ENCODE results near the gene PTGES3. TPM values are rescaled to one million over a fixed set of nuclear protein-coding genes. Genes with fewer than 3 reads are reported as not detected.
"Not testable (repeated sequence)": the region's sequence is repeated elsewhere in the genome, so short reads cannot be mapped to it uniquely, and the experiment has no call there.

PTGES3 gene, protein sequence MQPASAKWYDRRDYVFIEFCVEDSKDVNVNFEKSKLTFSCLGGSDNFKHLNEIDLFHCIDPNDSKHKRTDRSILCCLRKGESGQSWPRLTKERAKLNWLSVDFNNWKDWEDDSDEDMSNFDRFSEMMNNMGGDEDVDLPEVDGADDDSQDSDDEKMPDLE
- total RNA-seq, result 62.5 and 96.7 TPM in 2 replicates

DNA sequence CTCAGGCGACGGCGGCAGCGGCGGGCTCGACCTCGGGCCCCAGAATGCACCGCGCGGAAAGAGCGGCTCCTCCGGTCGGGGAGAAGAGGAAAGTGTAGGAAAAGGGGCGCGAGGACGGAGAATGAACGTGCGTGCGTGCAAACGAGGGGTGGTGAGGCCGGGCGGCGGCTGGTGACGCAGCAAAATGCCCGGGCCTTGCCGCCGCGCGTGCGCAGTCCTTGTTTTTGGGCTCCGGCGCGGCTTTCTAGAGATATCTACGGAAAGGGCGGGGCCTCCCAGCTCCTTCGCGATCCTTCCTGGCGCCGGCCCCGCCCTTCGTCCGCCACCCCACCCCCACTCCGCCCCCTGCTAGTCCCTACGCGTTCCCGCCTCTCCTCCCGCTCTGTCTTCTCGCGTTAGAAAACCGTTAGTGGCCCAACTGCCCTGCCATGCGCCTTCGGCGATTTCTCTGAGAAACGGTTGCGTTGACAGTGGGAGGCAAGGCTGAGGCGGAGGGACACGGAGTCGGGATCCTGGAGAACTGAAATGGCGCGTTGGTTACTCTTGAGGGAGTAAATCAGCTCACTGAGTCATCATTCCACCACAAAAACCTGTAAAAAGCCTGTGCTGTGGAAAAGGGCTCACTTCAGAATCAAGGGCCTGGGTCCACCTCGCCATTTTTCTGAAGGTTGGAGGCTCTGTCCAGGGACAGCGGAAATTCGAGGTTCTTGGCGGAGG, at the start of gene PTGES3:
TSS of gene PTGES3 (minus strand) at position 156 of the 717 bp plus-strand sequence. CDS start 285 bp downstream, outside the sequence.
- TF ChIP-seq, protein P1, sequence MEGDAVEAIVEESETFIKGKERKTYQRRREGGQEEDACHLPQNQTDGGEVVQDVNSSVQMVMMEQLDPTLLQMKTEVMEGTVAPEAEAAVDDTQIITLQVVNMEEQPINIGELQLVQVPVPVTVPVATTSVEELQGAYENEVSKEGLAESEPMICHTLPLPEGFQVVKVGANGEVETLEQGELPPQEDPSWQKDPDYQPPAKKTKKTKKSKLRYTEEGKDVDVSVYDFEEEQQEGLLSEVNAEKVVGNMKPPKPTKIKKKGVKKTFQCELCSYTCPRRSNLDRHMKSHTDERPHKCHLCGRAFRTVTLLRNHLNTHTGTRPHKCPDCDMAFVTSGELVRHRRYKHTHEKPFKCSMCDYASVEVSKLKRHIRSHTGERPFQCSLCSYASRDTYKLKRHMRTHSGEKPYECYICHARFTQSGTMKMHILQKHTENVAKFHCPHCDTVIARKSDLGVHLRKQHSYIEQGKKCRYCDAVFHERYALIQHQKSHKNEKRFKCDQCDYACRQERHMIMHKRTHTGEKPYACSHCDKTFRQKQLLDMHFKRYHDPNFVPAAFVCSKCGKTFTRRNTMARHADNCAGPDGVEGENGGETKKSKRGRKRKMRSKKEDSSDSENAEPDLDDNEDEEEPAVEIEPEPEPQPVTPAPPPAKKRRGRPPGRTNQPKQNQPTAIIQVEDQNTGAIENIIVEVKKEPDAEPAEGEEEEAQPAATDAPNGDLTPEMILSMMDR (IDR thresholded peaks at IDR 0.05; ENCODE audit: insufficient read depth, low read depth, low read length), result no peak
- peak; percentile 99 for DNase-seq (ENCODE audit: low read depth)
- peak within 1 kb of the TSS; percentile 98 for H3K4me3 ChIP-seq (ENCODE audit: low read depth, low read length)

DNA sequence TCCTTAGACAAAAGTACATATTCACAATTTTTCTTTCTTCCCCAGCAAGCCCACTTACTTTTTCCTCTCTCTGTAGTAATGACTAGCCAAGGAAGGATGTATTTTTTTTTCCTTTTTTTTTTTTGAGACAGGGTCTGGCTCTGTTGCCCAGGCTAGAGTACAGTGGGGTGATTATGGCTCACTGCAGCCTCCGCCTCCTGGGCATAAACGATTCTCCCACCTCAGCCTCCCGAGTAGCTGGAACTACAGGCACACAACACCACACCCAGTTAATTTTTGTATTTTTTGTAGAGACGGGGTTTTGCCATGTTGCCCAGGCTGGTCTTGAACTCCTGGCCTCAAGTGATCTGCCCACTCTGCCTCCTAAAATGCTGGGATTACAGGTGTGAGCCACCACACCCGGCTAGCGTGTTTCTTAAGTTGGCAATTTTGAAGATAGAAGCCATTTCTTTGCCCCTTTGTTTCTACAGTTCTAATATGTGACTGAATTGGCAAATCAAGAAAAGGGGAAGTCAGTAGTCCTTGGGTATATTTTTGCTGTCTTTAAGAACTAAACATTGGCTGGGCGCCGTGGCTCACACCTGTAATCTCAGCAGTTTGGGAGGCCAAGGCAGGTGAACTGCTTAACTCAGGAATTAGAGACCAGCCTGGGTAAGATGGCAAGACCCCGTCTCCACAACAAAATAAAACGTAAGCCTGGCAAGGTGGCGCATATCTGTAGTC, 40.2 kb upstream of the PTGES3 start:
- TF ChIP-seq, protein P1 (IDR thresholded peaks at IDR 0.05; ENCODE audit: insufficient read depth, low read depth, low read length), result no peak

DNA sequence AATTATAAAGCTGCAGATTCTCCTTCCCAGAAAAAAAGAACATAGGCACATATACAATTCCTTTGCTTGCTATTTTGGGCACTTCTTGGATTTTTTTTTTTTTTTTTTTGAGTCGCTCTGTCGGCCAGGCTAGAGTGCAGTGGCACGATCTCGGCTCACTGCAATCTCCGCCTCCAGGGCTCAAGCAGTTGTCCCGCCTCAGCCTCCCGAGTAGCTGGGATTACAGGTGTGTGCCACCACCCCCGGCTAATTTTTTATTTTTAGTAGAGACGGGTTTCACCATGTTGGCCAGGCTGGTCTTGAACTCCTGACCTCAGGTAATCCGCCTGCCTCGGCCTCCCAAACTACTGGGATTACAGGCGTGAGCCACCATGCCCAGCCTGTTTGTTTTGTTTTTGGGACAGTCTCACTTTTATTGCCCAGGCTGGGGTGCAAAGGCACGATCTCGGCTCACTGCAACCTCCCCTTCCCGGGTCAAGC, 38.2 kb upstream of the PTGES3 start:
- not testable (repeated sequence) for DNase-seq (ENCODE audit: low read depth)
- peak overlapping the region; percentile 100 for H3K4me3 ChIP-seq (ENCODE audit: low read depth, low read length)

More for the DNA sequence above, 40.2 kb upstream of the PTGES3 start:
- no peak overlapping the region for H3K4me3 ChIP-seq (ENCODE audit: low read depth, low read length)
- no peak for DNase-seq (ENCODE audit: low read depth)

DNA sequence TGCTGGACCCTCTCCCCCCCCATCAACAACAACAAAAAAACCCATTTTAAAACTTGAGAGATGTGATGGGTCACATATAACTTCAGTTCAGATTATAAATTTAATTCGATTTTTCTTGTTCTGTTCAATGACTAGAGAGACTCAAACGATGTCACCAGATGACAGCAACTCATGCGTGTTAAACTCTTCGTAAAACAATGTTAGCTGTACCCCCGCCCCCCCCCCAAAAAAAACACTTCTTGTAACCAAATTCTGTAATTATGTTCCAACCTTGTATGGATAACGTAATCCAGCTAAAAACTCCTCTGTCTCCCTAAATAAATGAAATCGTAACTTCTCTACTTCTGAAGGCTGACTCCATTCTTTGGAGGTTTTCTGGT, 37.6 kb upstream of the PTGES3 start:
- peak overlapping the region; percentile 100 for H3K4me3 ChIP-seq (ENCODE audit: low read depth, low read length)
- DNase-seq (ENCODE audit: low read depth), result no peak
- TF ChIP-seq, protein P1 (IDR thresholded peaks at IDR 0.05; ENCODE audit: insufficient read depth, low read depth, low read length), result no peak

DNA sequence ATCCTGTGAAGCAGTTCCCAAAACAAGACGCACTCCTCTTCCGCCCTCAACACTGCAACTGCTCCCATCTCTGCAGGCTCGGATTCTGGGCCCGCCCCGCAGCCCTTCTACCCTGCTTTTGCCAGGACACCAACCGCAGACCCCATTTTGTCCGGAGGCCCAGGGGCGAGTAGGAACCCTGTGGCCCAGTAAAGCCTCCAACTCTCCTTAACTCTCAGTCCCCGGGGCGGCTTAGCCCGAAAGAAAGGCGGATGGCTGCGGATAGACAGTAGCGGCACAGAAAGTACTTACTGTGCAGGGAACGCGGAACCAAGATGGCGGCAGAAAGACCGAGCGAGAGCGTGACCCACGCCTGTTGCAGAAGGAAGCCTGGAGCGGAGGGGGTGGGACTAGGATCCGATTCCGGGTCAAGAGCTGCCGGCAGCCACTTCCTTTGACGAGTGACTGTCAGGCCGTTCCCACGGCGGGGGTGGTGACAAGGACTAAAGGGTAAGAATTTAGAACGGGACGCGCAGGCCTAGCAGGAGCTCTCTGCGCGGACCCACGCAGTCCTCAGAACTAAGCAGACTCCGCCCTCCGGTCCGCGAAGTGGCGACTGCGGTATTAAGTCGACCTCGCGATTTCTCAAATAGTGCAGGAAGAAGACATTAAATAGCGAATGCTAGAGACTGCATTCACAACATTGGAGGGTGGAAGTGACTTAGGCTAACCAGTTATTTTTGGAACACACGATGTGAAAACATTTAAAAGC, 37.1 kb upstream of the PTGES3 start, which contains the start of gene NACA:
TSS of gene NACA (minus strand) at position 328 of the 751 bp plus-strand sequence. CDS start 778 bp downstream, outside the sequence.
- peak within 1 kb of the TSS; percentile 100 for H3K4me3 ChIP-seq (ENCODE audit: low read depth, low read length)
- TF ChIP-seq, protein P1 (IDR thresholded peaks at IDR 0.05; ENCODE audit: insufficient read depth, low read depth, low read length), result no peak
- peak; percentile 99 for DNase-seq (ENCODE audit: low read depth)

DNA sequence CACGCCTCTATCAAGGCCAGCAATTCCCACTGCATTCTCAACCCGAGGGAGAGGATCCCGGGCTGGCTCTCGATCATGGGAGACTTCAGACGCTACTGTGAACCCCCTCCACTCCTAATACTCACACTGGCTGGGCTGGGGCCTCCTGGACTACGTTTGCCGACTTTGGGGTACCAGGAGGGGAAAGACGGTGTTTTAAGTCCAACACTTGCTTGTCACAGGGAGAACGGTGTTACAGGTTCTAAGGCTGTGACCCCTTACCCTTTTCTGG, 36.6 kb upstream of the PTGES3 start:
- TF ChIP-seq, protein P1 (IDR thresholded peaks at IDR 0.05; ENCODE audit: insufficient read depth, low read depth, low read length), result no peak
- no peak for DNase-seq (ENCODE audit: low read depth)
- peak overlapping the region; percentile 100 for H3K4me3 ChIP-seq (ENCODE audit: low read depth, low read length)
